ENCODE data around the gene CACNA1C.

DNA sequence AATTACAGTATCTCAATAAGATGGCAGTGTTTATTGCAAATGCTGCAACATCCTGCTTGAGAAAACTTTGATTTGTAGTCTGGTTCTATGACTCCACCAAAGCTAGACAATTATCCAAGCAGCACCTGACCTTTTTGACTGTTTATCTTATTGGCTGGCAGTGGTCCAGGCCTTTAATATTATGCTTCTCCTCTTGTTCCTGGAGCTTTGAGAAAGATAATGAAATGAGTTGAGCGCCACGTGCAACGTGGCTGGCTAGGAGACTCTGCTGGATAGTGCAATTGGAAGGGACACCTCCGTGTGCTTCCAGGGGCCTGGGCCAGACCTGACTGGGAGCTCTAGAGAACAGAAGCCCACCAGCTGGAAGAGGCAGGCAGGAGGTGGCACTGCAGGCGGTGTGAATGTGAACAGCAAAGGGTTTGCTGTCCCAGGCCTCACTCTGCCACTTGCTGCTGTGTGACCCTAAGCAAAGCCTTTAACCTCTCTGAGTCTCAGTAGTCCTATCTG lies 349.3 kb downstream of the CACNA1C start:
- TF ChIP-seq, protein P1, sequence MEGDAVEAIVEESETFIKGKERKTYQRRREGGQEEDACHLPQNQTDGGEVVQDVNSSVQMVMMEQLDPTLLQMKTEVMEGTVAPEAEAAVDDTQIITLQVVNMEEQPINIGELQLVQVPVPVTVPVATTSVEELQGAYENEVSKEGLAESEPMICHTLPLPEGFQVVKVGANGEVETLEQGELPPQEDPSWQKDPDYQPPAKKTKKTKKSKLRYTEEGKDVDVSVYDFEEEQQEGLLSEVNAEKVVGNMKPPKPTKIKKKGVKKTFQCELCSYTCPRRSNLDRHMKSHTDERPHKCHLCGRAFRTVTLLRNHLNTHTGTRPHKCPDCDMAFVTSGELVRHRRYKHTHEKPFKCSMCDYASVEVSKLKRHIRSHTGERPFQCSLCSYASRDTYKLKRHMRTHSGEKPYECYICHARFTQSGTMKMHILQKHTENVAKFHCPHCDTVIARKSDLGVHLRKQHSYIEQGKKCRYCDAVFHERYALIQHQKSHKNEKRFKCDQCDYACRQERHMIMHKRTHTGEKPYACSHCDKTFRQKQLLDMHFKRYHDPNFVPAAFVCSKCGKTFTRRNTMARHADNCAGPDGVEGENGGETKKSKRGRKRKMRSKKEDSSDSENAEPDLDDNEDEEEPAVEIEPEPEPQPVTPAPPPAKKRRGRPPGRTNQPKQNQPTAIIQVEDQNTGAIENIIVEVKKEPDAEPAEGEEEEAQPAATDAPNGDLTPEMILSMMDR (IDR thresholded peaks at IDR 0.05; ENCODE audit: low read depth, low read length, poor library complexity, severe bottlenecking): no peak
- no peak for TF ChIP-seq EZH2phosphoT487 (IDR thresholded peaks at IDR 0.05; ENCODE audit: borderline replicate concordance, low read length)

Data from DOHH2 (cell line).